ENCODE results near the gene CCND3. TPM values are rescaled to one million over a fixed set of nuclear protein-coding genes. Genes with fewer than 3 reads are reported as not detected.

Gene CCND3
- total RNA-seq, 1 experiment from 2014 or later, result 26.9 TPM

- intact Hi-C loops (cut with micrococcal nuclease; ENCODE audit: unreplicated experiment), result no loop called here
- no peaks in the 10 kb centered on the region for H3K9me3 ChIP-seq
- Mint-ChIP-seq H3K27me3 (ENCODE audit: insufficient read depth, unreplicated experiment) (no peaks in the 10 kb centered on the region), H3K36me3 (ENCODE audit: insufficient read depth, unreplicated experiment) (peaks cover 7% of the 10 kb centered on the region), H3K27ac (ENCODE audit: unreplicated experiment) (no peak overlapping the region), H3K4me3 (ENCODE audit: unreplicated experiment) (no peak overlapping the region), H3K4me1 (ENCODE audit: low read depth, unreplicated experiment) (peaks cover 5% of the 10 kb centered on the region), H3K9me3 (ENCODE audit: unreplicated experiment) (no peaks in the 10 kb centered on the region)
- POLR2A ChIA-PET, result no interaction called here
- no peak for DNase-seq
- no TSS peak for BruUV-seq (replicated peaks)
- no peaks in the 10 kb centered on the region for H3K4me1 ChIP-seq
- TF ChIP-seq CTCF (IDR thresholded peaks at IDR 0.05; ENCODE audit: insufficient read depth in 1 of 2, low read depth in 1 of 2, low read length in 1 of 2, severe bottlenecking in 1 of 2, unreplicated experiment in 1 of 2), result no peak
- no peak overlapping the region for H3K4me3 ChIP-seq (ENCODE audit: low read depth, low read length)
- H3K27me3 ChIP-seq (replicated peaks; ENCODE audit: control insufficient read depth, insufficient read depth, low read length), result no peaks in the 10 kb centered on the region
- H3K36me3 ChIP-seq (ENCODE audit: control insufficient read depth, insufficient read depth, low read length), result no peaks in the 10 kb centered on the region
- CTCF ChIA-PET, result no interaction called here
These were observed 56.7 kb downstream of the CCND3 start for GRCh38 chr6:41884957-41885356.

Other genes with a start within 250 kb of the CCND3 start
- gene TFEB, start 206.2 kb downstream of the CCND3 start, total RNA-seq (2022), result 3.8 and 3.9 TPM in 2 replicates
- 8.9 and 12.2 TPM in 2 replicates for gene PGC, start 194.4 kb downstream of the CCND3 start, total RNA-seq (2022)
- 4.1 and 4.3 TPM in 2 replicates for gene FRS3, start 161.9 kb downstream of the CCND3 start, total RNA-seq (2022)
- 1.8 and 2.8 TPM in 2 replicates for gene PRICKLE4, start 161.0 kb downstream of the CCND3 start, total RNA-seq (2022)
- 224 and 260 TPM in 2 replicates for gene TOMM6, start 154.1 kb downstream of the CCND3 start, total RNA-seq (2022)
- gene USP49, start 46.4 kb downstream of the CCND3 start, total RNA-seq (2022), result 17.9 and 18.5 TPM in 2 replicates
- gene MED20, start 20.7 kb downstream of the CCND3 start, total RNA-seq (2022), result 40.0 and 43.7 TPM in 2 replicates
- 42.6 and 45.9 TPM in 2 replicates for gene BYSL, start 20.3 kb downstream of the CCND3 start, total RNA-seq (2022)
- gene TAF8, start 108.7 kb upstream of the CCND3 start, total RNA-seq (2022), result 35.0 and 37.7 TPM in 2 replicates
- gene C6orf132, start 200.8 kb upstream of the CCND3 start, total RNA-seq (2022), result 56.2 and 61.2 TPM in 2 replicates
- not detected in 2 replicates for gene GUCA1A, start 231.6 kb upstream of the CCND3 start, total RNA-seq (2022)